ENCODE results near the gene MTA3. TPM values are rescaled to one million over a fixed set of nuclear protein-coding genes. Genes with fewer than 3 reads are reported as not detected.
"Not testable (repeated sequence)": the region's sequence is repeated elsewhere in the genome, so short reads cannot be mapped to it uniquely, and the experiment has no call there.

Gene MTA3
- total and polyA plus RNA-seq, 2 donors (not counting 1 experiment from before 2014, with no cell fraction given) = 13.4 to 33.2 TPM

- ChIA-PET POLR2A (no interaction called here), CTCF (interaction anchor here (2.2 kb wide), 1 partner anchor 16 kb away, joined by 5 read pairs; no protein-coding TSS in a partner anchor)
- Histone ChIP-seq H3K4me3 (ENCODE audit: control extremely low read depth in 1 of 5, extremely low read depth in 1 of 5, insufficient read depth in 1 of 5, low read depth in 2 of 5, low read length in 4 of 5) (no peak overlapping the region), H3K4me2 (replicated peaks; ENCODE audit: low read depth, low read length, poor library complexity, severe bottlenecking) (no peak overlapping the region), H3K9me3 (ENCODE audit: control extremely low read depth in 1 of 3, control insufficient read depth in 2 of 3, insufficient read depth in 1 of 3, low read length in 2 of 3) (peaks cover 4 to 6% (median 5%) of the 10 kb centered on the region in 3 donors), H3K36me3 (replicated peaks in 1 of 2; ENCODE audit: control extremely low read depth in 1 of 2, control insufficient read depth in 1 of 2, extremely low read depth in 1 of 2, insufficient read depth in 2 of 2, low read length in 1 of 2) (no peaks in the 10 kb centered on the region), H3K4me1 (ENCODE audit: control insufficient read depth in 2 of 2, insufficient read depth in 2 of 2, low read length in 2 of 2) (peaks cover 0 to 7% of the 10 kb centered on the region in 2 donors), H4K20me1 (ENCODE audit: control insufficient read depth, insufficient read depth, low read length, poor library complexity, severe bottlenecking) (no peaks in the 10 kb centered on the region), H3K27me3 (replicated peaks in 1 of 4; ENCODE audit: control extremely low read depth in 1 of 4, control insufficient read depth in 3 of 4, insufficient read depth in 4 of 4, low read length in 3 of 4) (no peaks in the 10 kb centered on the region), H3K79me2 (ENCODE audit: control insufficient read depth, insufficient read depth, low read length) (no peaks in the 10 kb centered on the region), H3K9ac (ENCODE audit: low read length) (no peak overlapping the region), H3K27ac (ENCODE audit: low read length in 2 of 2) (no peak overlapping the region), H2AFZ (ENCODE audit: insufficient read depth, low read depth, low read length, poor library complexity, severe bottlenecking) (no peak overlapping the region)
- no peaks in the 10 kb centered on the region for H3K9me3 Mint-ChIP-seq (ENCODE audit: insufficient read depth)
- 100% methylated on average over 1 of the region's 2 CpGs for WGBS (ENCODE audit: insufficient coverage)
- ATAC-seq (ENCODE audit: low read depth) = no peak
- no peaks in the 10 kb centered on the region for H3K27me3 Mint-ChIP-seq
- no peak overlapping the region for H3K4me3 Mint-ChIP-seq
- no peak for TF ChIP-seq EZH2 (IDR thresholded peaks at IDR 0.05; ENCODE audit: borderline replicate concordance, insufficient read depth, low read depth, low read length, poor library complexity, severe bottlenecking)
- TF ChIP-seq CTCF (IDR thresholded peaks at IDR 0.05) = no peak
- intact Hi-C loops (cut with micrococcal nuclease) = no loop called here
- H3K4me1 Mint-ChIP-seq = peaks cover 10% of the 10 kb centered on the region
- no peak for DNase-seq
- no peak overlapping the region for H3K27ac Mint-ChIP-seq
Measured at GRCh38 chr2:42726680-42727079, 158.2 kb downstream of the MTA3 start.

GRCh38 chr2:42731316-42731715 is 162.9 kb downstream of the MTA3 start:
- H3K36me3 ChIP-seq (replicated peaks in 1 of 2; ENCODE audit: control extremely low read depth in 1 of 2, control insufficient read depth in 1 of 2, extremely low read depth in 1 of 2, insufficient read depth in 2 of 2, low read length in 1 of 2); H3K4me1 Mint-ChIP-seq; DNase-seq; POLR2A ChIA-PET; intact Hi-C loops (cut with micrococcal nuclease); H3K4me3 ChIP-seq (ENCODE audit: control extremely low read depth in 1 of 5, extremely low read depth in 1 of 5, insufficient read depth in 1 of 5, low read depth in 2 of 5, low read length in 4 of 5); H3K4me3 Mint-ChIP-seq; H3K27me3 Mint-ChIP-seq; H3K27ac ChIP-seq (ENCODE audit: low read length in 2 of 2); H3K4me2 ChIP-seq (replicated peaks; ENCODE audit: low read depth, low read length, poor library complexity, severe bottlenecking); H3K9me3 Mint-ChIP-seq (ENCODE audit: insufficient read depth); H2AFZ ChIP-seq (ENCODE audit: insufficient read depth, low read depth, low read length, poor library complexity, severe bottlenecking); H3K27me3 ChIP-seq (replicated peaks in 1 of 4; ENCODE audit: control extremely low read depth in 1 of 4, control insufficient read depth in 3 of 4, insufficient read depth in 4 of 4, low read length in 3 of 4); H3K79me2 ChIP-seq (ENCODE audit: control insufficient read depth, insufficient read depth, low read length); ATAC-seq (ENCODE audit: low read depth); H4K20me1 ChIP-seq (ENCODE audit: control insufficient read depth, insufficient read depth, low read length, poor library complexity, severe bottlenecking); H3K9ac ChIP-seq (ENCODE audit: low read length); H3K27ac Mint-ChIP-seq; CTCF ChIA-PET; H3K4me1 ChIP-seq (ENCODE audit: control insufficient read depth in 2 of 2, insufficient read depth in 2 of 2, low read length in 2 of 2): not testable (repeated sequence)
- H3K9me3 ChIP-seq (ENCODE audit: control extremely low read depth in 1 of 3, control insufficient read depth in 2 of 3, insufficient read depth in 1 of 3, low read length in 2 of 3) = peaks cover 8 to 19% (median 12%) of the 10 kb centered on the region in 3 donors
- 100% methylated on average over 1 of the region's 4 CpGs for WGBS (ENCODE audit: insufficient coverage)

Data from B cell (primary cell).